Body of pancreas (tissue), 4 donors: ENCODE results near the gene FKBP3.

Experiments
- CTCF ChIP-seq, 7 experiments: fragments of 450-650 bp in 4 of 7; fragments of 200-600 bp in 3 of 7; sonication (generic) in 3 of 7; IDR thresholded peaks; one replicate each; pipeline ENCODE4 v1.5.1; 2016 to 2019; ENCODE audit warnings: antibody characterized with exemption in 7 of 7
- POLR2A ChIP-seq, 3 donors: fragments of 450-650 bp; IDR thresholded peaks; one replicate each; pipeline ENCODE4 v1.6.1; 2016; ENCODE audit warnings: antibody characterized with exemption in 3 of 3, mild to moderate bottlenecking in 2 of 3

DNA sequence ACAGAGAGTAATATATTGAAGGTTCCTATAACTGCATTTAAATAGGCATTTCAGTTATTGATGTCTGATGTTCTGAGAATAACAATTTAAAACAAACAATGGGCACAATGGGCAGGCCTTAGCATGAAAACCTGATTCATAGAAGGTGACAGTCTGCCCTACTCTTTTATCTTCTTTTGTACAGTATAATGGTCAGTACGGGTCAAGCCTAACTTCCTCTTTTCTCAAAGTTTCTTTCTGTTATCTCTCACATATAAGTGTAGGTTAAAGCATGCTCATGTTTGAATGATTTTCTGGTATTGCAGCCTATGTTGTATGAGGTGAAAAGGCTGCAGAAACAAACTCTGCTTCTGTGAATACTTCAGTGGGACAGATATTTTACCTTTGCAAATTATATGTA, 14.2 kb downstream of the FKBP3 start:
- TF ChIP-seq CTCF (IDR thresholded peaks at IDR 0.05): no peak
- TF ChIP-seq POLR2A (IDR thresholded peaks at IDR 0.05): no peak
